GM18951 (cell line): ENCODE measurements around the gene MED15.

Experiments
- POLR2A ChIP-seq: IDR thresholded peaks from 4 replicates; pipeline ENCODE4 v1.6.1; 2011; ENCODE audit warnings: mild to moderate bottlenecking; ENCODE audit not compliant: insufficient read length, insufficient read depth; ENCODE audit errors: extremely low read depth
- in situ Hi-C: fragments of 300-500 bp; cut with MboI; formaldehyde crosslinking; loops from one replicate; pipeline ENCODE4 v1.12.0; 2022; ENCODE audit warnings: low sequenced_read_pairs, mixed read lengths, inconsistent platforms; ENCODE audit not compliant: unreplicated experiment

MED15 gene

GRCh38 chr22:20636075-20636812 is 128.8 kb downstream of the MED15 start:
- in situ Hi-C loops = no loop called here
- TF ChIP-seq POLR2A = no peak

- no peak for TF ChIP-seq POLR2A
- in situ Hi-C loops = no loop called here
These were observed 129.5 kb downstream of the MED15 start for GRCh38 chr22:20636945-20637344.
